ENCODE results near the gene FILIP1. TPM values are rescaled to one million over a fixed set of nuclear protein-coding genes. Genes with fewer than 3 reads are reported as not detected.

The FILIP1 gene
- total RNA-seq, 1 experiment from 2014 or later, result 2.9 TPM

DNA sequence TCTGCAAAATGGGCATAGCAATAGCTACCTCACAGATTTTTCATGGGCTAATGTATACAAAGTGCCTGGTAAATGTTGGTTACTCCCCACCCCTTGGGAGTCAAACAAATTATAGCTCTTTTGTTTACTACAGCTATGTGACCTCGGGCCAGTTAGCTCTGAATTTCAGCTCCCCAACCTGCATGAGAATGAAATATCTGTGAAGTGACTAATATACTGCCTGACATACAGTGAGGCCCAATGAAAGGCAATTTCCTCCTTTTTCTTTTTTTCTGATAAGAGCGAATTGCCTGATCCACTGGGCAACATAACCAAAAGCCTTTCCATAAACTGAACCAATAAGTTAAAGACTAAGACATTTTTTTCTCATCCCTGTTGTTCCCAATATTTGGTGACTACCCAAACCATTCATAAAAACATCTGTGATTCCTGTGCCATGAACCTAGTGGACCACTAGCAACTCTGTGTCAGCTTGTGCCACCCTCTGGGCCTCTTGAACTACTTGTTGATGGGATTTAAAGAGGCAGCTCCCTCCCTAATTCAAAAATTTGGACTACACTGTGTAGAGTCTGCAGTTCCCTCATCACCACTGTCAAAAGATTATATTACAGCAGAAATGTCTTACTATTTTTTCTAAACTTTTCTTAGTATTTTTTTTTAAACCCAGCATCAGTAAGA is 117.1 kb downstream of the FILIP1 start:
- Mint-ChIP-seq H3K4me1 (peaks cover 39% of the 10 kb centered on the region), H3K27ac (peak overlapping the region; percentile 7), H3K9me3 (peaks cover 5% of the 10 kb centered on the region), H3K4me3 (no peak overlapping the region), H3K27me3 (ENCODE audit: low read depth) (no peaks in the 10 kb centered on the region), H3K36me3 (no peaks in the 10 kb centered on the region)
- CTCF ChIA-PET, result interaction anchor here (0.9 to 2.5 kb wide), 2 partner anchors 8 to 10 kb away, joined by 3 to 10 read pairs; no protein-coding TSS in a partner anchor
- DNase-seq (ENCODE audit: low spot score), result no peak
- ATAC-seq, result peak; percentile 25
- TF ChIP-seq ZNF671 (CRISPR knock-in tag; IDR thresholded peaks at IDR 0.05) (no peak), TEAD1 (CRISPR knock-in tag; IDR thresholded peaks at IDR 0.05) (no peak), ETV6 (CRISPR knock-in tag; IDR thresholded peaks at IDR 0.05) (no peak), TP53 (CRISPR knock-in tag; IDR thresholded peaks at IDR 0.05) (no peak), JAZF1 (CRISPR knock-in tag; IDR thresholded peaks at IDR 0.05) (no peak), ZNF263 (CRISPR knock-in tag; IDR thresholded peaks at IDR 0.05; ENCODE audit: low read depth) (no peak), SMAD4 (CRISPR knock-in tag; IDR thresholded peaks at IDR 0.05) (no peak), GTF2I (CRISPR knock-in tag; conservative IDR thresholded peaks at IDR 0.05) (no peak)
- TF ChIP-seq, protein P1, sequence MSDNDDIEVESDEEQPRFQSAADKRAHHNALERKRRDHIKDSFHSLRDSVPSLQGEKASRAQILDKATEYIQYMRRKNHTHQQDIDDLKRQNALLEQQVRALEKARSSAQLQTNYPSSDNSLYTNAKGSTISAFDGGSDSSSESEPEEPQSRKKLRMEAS (CRISPR knock-in tag; IDR thresholded peaks at IDR 0.05), result no peak
- POLR2A ChIA-PET, result no interaction called here

DNA sequence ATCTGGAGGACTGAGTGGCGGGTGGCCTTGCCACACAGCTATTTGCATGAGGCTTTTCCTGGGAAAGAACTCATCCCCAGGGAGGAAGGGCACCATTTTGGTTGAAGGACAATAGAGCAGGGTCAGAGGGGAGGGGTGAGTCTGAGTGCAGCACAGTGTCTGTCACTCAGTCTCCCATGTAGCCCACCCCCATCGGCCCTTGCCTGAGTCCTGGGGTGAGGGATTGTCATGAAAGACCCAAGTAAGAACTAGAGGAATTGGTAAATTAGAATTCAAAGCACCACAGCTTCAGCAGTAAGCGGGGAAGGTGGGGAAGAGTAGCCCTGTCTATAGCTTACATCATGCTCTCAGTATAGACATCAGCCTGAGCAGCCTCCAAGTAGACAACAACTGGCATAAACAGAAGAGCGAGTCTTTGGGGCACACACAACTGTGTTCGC is 118.6 kb downstream of the FILIP1 start:
- DNase-seq (ENCODE audit: low spot score), result peak; percentile 35
- peak; percentile 90 for ATAC-seq
- ChIA-PET CTCF (interaction anchor here (1.0 kb wide), 1 partner anchor 78 kb away, joined by 3 read pairs; no protein-coding TSS in a partner anchor), POLR2A (no interaction called here)
- Mint-ChIP-seq H3K4me3 (no peak overlapping the region), H3K27ac (peak overlapping the region; percentile 67), H3K9me3 (peaks cover 5% of the 10 kb centered on the region), H3K36me3 (no peaks in the 10 kb centered on the region), H3K27me3 (ENCODE audit: low read depth) (no peaks in the 10 kb centered on the region), H3K4me1 (peaks cover 42% of the 10 kb centered on the region)
- no peak for TF ChIP-seq GTF2I (CRISPR knock-in tag; conservative IDR thresholded peaks at IDR 0.05)
- no peak for TF ChIP-seq IRF2 (CRISPR knock-in tag; IDR thresholded peaks at IDR 0.05; ENCODE audit: borderline replicate concordance, low read depth)
- no peak for TF ChIP-seq SOX15 (CRISPR knock-in tag; IDR thresholded peaks at IDR 0.05)
- TF ChIP-seq, protein P2, sequence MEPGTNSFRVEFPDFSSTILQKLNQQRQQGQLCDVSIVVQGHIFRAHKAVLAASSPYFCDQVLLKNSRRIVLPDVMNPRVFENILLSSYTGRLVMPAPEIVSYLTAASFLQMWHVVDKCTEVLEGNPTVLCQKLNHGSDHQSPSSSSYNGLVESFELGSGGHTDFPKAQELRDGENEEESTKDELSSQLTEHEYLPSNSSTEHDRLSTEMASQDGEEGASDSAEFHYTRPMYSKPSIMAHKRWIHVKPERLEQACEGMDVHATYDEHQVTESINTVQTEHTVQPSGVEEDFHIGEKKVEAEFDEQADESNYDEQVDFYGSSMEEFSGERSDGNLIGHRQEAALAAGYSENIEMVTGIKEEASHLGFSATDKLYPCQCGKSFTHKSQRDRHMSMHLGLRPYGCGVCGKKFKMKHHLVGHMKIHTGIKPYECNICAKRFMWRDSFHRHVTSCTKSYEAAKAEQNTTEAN (CRISPR knock-in tag; IDR thresholded peaks at IDR 0.05), result no peak
- no peak for TF ChIP-seq SMAD4 (CRISPR knock-in tag; IDR thresholded peaks at IDR 0.05)
- no peak for TF ChIP-seq FOXJ3 (CRISPR knock-in tag; IDR thresholded peaks at IDR 0.05; ENCODE audit: borderline replicate concordance)
- TF ChIP-seq ETV6 (CRISPR knock-in tag; IDR thresholded peaks at IDR 0.05), result no peak
- no peak for TF ChIP-seq ZNF396 (CRISPR knock-in tag; IDR thresholded peaks at IDR 0.05; ENCODE audit: borderline replicate concordance)
- TF ChIP-seq, protein P3, sequence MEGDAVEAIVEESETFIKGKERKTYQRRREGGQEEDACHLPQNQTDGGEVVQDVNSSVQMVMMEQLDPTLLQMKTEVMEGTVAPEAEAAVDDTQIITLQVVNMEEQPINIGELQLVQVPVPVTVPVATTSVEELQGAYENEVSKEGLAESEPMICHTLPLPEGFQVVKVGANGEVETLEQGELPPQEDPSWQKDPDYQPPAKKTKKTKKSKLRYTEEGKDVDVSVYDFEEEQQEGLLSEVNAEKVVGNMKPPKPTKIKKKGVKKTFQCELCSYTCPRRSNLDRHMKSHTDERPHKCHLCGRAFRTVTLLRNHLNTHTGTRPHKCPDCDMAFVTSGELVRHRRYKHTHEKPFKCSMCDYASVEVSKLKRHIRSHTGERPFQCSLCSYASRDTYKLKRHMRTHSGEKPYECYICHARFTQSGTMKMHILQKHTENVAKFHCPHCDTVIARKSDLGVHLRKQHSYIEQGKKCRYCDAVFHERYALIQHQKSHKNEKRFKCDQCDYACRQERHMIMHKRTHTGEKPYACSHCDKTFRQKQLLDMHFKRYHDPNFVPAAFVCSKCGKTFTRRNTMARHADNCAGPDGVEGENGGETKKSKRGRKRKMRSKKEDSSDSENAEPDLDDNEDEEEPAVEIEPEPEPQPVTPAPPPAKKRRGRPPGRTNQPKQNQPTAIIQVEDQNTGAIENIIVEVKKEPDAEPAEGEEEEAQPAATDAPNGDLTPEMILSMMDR (IDR thresholded peaks at IDR 0.05), result no peak
- TF ChIP-seq ATF1 (CRISPR knock-in tag; IDR thresholded peaks at IDR 0.05), result no peak
- TF ChIP-seq, protein P4, sequence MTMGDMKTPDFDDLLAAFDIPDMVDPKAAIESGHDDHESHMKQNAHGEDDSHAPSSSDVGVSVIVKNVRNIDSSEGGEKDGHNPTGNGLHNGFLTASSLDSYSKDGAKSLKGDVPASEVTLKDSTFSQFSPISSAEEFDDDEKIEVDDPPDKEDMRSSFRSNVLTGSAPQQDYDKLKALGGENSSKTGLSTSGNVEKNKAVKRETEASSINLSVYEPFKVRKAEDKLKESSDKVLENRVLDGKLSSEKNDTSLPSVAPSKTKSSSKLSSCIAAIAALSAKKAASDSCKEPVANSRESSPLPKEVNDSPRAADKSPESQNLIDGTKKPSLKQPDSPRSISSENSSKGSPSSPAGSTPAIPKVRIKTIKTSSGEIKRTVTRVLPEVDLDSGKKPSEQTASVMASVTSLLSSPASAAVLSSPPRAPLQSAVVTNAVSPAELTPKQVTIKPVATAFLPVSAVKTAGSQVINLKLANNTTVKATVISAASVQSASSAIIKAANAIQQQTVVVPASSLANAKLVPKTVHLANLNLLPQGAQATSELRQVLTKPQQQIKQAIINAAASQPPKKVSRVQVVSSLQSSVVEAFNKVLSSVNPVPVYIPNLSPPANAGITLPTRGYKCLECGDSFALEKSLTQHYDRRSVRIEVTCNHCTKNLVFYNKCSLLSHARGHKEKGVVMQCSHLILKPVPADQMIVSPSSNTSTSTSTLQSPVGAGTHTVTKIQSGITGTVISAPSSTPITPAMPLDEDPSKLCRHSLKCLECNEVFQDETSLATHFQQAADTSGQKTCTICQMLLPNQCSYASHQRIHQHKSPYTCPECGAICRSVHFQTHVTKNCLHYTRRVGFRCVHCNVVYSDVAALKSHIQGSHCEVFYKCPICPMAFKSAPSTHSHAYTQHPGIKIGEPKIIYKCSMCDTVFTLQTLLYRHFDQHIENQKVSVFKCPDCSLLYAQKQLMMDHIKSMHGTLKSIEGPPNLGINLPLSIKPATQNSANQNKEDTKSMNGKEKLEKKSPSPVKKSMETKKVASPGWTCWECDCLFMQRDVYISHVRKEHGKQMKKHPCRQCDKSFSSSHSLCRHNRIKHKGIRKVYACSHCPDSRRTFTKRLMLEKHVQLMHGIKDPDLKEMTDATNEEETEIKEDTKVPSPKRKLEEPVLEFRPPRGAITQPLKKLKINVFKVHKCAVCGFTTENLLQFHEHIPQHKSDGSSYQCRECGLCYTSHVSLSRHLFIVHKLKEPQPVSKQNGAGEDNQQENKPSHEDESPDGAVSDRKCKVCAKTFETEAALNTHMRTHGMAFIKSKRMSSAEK (CRISPR knock-in tag; IDR thresholded peaks at IDR 0.05; ENCODE audit: borderline replicate concordance), result no peak
- TF ChIP-seq ZBTB21 (CRISPR knock-in tag; IDR thresholded peaks at IDR 0.05; ENCODE audit: borderline replicate concordance), result no peak
- no peak for TF ChIP-seq JAZF1 (CRISPR knock-in tag; IDR thresholded peaks at IDR 0.05)
- TF ChIP-seq, protein P5, sequence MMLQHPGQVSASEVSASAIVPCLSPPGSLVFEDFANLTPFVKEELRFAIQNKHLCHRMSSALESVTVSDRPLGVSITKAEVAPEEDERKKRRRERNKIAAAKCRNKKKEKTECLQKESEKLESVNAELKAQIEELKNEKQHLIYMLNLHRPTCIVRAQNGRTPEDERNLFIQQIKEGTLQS (CRISPR knock-in tag; conservative IDR thresholded peaks at IDR 0.05), result no peak
- TF ChIP-seq, protein P6, sequence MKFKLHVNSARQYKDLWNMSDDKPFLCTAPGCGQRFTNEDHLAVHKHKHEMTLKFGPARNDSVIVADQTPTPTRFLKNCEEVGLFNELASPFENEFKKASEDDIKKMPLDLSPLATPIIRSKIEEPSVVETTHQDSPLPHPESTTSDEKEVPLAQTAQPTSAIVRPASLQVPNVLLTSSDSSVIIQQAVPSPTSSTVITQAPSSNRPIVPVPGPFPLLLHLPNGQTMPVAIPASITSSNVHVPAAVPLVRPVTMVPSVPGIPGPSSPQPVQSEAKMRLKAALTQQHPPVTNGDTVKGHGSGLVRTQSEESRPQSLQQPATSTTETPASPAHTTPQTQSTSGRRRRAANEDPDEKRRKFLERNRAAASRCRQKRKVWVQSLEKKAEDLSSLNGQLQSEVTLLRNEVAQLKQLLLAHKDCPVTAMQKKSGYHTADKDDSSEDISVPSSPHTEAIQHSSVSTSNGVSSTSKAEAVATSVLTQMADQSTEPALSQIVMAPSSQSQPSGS (CRISPR knock-in tag; IDR thresholded peaks at IDR 0.05; ENCODE audit: borderline replicate concordance, low read depth), result no peak
- TF ChIP-seq RELA (CRISPR knock-in tag; IDR thresholded peaks at IDR 0.05; ENCODE audit: borderline replicate concordance), result no peak
- TF ChIP-seq, protein P7, sequence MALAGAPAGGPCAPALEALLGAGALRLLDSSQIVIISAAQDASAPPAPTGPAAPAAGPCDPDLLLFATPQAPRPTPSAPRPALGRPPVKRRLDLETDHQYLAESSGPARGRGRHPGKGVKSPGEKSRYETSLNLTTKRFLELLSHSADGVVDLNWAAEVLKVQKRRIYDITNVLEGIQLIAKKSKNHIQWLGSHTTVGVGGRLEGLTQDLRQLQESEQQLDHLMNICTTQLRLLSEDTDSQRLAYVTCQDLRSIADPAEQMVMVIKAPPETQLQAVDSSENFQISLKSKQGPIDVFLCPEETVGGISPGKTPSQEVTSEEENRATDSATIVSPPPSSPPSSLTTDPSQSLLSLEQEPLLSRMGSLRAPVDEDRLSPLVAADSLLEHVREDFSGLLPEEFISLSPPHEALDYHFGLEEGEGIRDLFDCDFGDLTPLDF (CRISPR knock-in tag; IDR thresholded peaks at IDR 0.05), result no peak
- no peak for TF ChIP-seq HMGA2 (CRISPR knock-in tag; IDR thresholded peaks at IDR 0.05)
- TF ChIP-seq, protein P8, sequence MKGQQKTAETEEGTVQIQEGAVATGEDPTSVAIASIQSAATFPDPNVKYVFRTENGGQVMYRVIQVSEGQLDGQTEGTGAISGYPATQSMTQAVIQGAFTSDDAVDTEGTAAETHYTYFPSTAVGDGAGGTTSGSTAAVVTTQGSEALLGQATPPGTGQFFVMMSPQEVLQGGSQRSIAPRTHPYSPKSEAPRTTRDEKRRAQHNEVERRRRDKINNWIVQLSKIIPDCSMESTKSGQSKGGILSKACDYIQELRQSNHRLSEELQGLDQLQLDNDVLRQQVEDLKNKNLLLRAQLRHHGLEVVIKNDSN (CRISPR knock-in tag; IDR thresholded peaks at IDR 0.05), result no peak
